Fibroblast of lung (primary cell): Measurements from ENCODE around the gene KRTAP1-5. TPM values are rescaled to one million over a fixed set of nuclear protein-coding genes. Genes with fewer than 3 reads are reported as not detected.

Experiments used
- DNase-seq, 2 donors: peaks; one replicate each; pipeline versions ENCODE4 v3.0.0 to v3.0.0-alpha.2; 2010; ENCODE audit warnings: low read depth in 2 of 2
- H2AFZ ChIP-seq: 2 replicates; pipeline ENCODE4 v1.5.1; 2012; ENCODE audit warnings: low read length, control low read depth, inconsistent platforms
- H3K27ac ChIP-seq: 2 replicates; pipeline ENCODE4 v1.5.1; 2011; ENCODE audit warnings: low read length, control low read depth; ENCODE audit not compliant: insufficient read depth
- H3K27me3 ChIP-seq: 2 replicates; pipeline ENCODE4 v1.5.1; 2011; ENCODE audit warnings: mild to moderate bottlenecking, low read length; ENCODE audit not compliant: control insufficient read depth, insufficient read depth
- H3K36me3 ChIP-seq: 2 replicates; pipeline ENCODE4 v1.5.1; 2011; ENCODE audit warnings: low read length; ENCODE audit not compliant: control insufficient read depth, insufficient read depth
- H3K4me1 ChIP-seq: 2 replicates; pipeline ENCODE4 v1.5.1; 2011; ENCODE audit warnings: low read length; ENCODE audit not compliant: control insufficient read depth, insufficient read depth; ENCODE audit errors: extremely low read depth
- H3K4me2 ChIP-seq: 2 replicates; pipeline ENCODE4 v1.5.1; 2011; ENCODE audit warnings: low read length, control low read depth; ENCODE audit not compliant: insufficient read depth; ENCODE audit errors: extremely low read depth
- H3K4me3 ChIP-seq, 4 experiments: fragments of 200-600 bp in 1 of 4; sonication (generic) in 1 of 4; replicated peaks in 1 of 4; 2 replicates each; pipeline ENCODE4 v1.5.1; 2011 to 2016; ENCODE audit warnings: low read length in 4 of 4, low read depth in 3 of 4, mild to moderate bottlenecking in 3 of 4, control low read depth in 2 of 4, inconsistent platforms in 1 of 4, mixed read lengths in 1 of 4; ENCODE audit not compliant: insufficient read depth in 1 of 4; ENCODE audit errors: control extremely low read depth in 1 of 4
- H3K79me2 ChIP-seq: 2 replicates; pipeline ENCODE4 v1.5.1; 2012; ENCODE audit warnings: mild to moderate bottlenecking, low read length, inconsistent platforms; ENCODE audit not compliant: control insufficient read depth, insufficient read depth
- H3K9ac ChIP-seq: 2 replicates; pipeline ENCODE4 v1.5.1; 2011; ENCODE audit warnings: mild to moderate bottlenecking, low read length, control low read depth; ENCODE audit not compliant: insufficient read depth
- H3K9me3 ChIP-seq: 2 replicates; pipeline ENCODE4 v1.5.1; 2012; ENCODE audit warnings: low read depth, low read length; ENCODE audit not compliant: control insufficient read depth, insufficient read depth
- H4K20me1 ChIP-seq: 2 replicates; pipeline ENCODE4 v1.5.1; 2011; ENCODE audit warnings: low read length; ENCODE audit not compliant: control insufficient read depth, insufficient read depth; ENCODE audit errors: extremely low read depth
- CTCF ChIP-seq, 2 donors: IDR thresholded peaks in 1 of 2; conservative IDR thresholded peaks in 1 of 2; 1 replicate in 1 of 2; 2 replicates in 1 of 2; pipeline ENCODE4 v1.5.1; 2011 to 2012; ENCODE audit warnings: low read length in 2 of 2, control low read depth in 1 of 2, inconsistent platforms in 1 of 2, low read depth in 1 of 2, mild to moderate bottlenecking in 1 of 2
- EZH2 ChIP-seq: IDR thresholded peaks from 2 replicates; pipeline ENCODE4 v1.5.1; 2012; ENCODE audit warnings: low read length, control low read depth, mild to moderate bottlenecking; ENCODE audit errors: missing control alignments
- polyA plus RNA-seq, 2 donors: library from polyadenylated mRNA; depleted of rRNA in 1 of 2; stranded (reverse) in 1 of 2; unstranded in 1 of 2; fragments of >200 nt; gene quantifications; 2 replicates each; pipeline ENCODE4 v1.2.1, GENCODE V29; 2011 to 2012; ENCODE audit warnings: missing spikeins in 1 of 2
- total RNA-seq: library from RNA; depleted of rRNA; stranded (reverse); fragments of >200 nt; gene quantifications from 2 replicates; pipeline ENCODE4 v1.2.1, GENCODE V29; 2014

Gene KRTAP1-5
- total and polyA plus RNA-seq, 2 donors (not counting 1 experiment from before 2014, with no cell fraction given): 0.17 to 6.2 TPM

- Histone ChIP-seq H3K27me3 (no peaks in the 10 kb centered on the region), H4K20me1 (no peaks in the 10 kb centered on the region), H3K27ac (no peak within 1 kb of the TSS), H3K9ac (no peak within 1 kb of the TSS), H3K9me3 (no peaks in the 10 kb centered on the region), H3K36me3 (no peaks in the 10 kb centered on the region), H3K4me3 (no peak within 1 kb of the TSS), H3K4me2 (no peak within 1 kb of the TSS), H3K79me2 (no peaks in the 10 kb centered on the region), H3K4me1 (no peaks in the 10 kb centered on the region), H2AFZ (no peak within 1 kb of the TSS)
- DNase-seq: no peak
- TF ChIP-seq EZH2 (no peak), CTCF (conservative IDR thresholded peaks at IDR 0.05 in 1 of 2, IDR thresholded peaks at IDR 0.05 in 1 of 2; ENCODE audit: low read depth in 1 of 2, low read length in 2 of 2) (no peak)
Measured at GRCh38 chr17:40993839-40994238, 33.2 kb downstream of the KRTAP1-5 start, which contains the start of gene KRTAP3-3. Gene KRTAP3-3, minus strand, starts transcription at chr17:40994164. Its CDS starts 67 bp downstream, at chr17:40994097.

- H3K27me3 ChIP-seq: no peaks in the 10 kb centered on the region
- no peak for DNase-seq
- TF ChIP-seq EZH2 (no peak), CTCF (conservative IDR thresholded peaks at IDR 0.05 in 1 of 2, IDR thresholded peaks at IDR 0.05 in 1 of 2; ENCODE audit: low read depth in 1 of 2, low read length in 2 of 2) (no peak)
Measured at GRCh38 chr17:40993084-40993483, 33.9 kb downstream of the KRTAP1-5 start.

GRCh38 chr17:40992666-40993065 lies 34.3 kb downstream of the KRTAP1-5 start:
- Histone ChIP-seq H3K79me2 (no peaks in the 10 kb centered on the region), H3K4me2 (no peak overlapping the region), H4K20me1 (no peaks in the 10 kb centered on the region), H3K9ac (no peak overlapping the region), H3K4me3 (no peak overlapping the region), H3K36me3 (no peaks in the 10 kb centered on the region), H3K4me1 (no peaks in the 10 kb centered on the region), H3K27me3 (no peaks in the 10 kb centered on the region), H3K9me3 (no peaks in the 10 kb centered on the region), H3K27ac (no peak overlapping the region), H2AFZ (no peak overlapping the region)
- TF ChIP-seq EZH2 (no peak), CTCF (conservative IDR thresholded peaks at IDR 0.05 in 1 of 2, IDR thresholded peaks at IDR 0.05 in 1 of 2; ENCODE audit: low read depth in 1 of 2, low read length in 2 of 2) (no peak)
- DNase-seq: no peak

More at GRCh38 chr17:40993084-40993483, 33.9 kb downstream of the KRTAP1-5 start:
- H2AFZ ChIP-seq: no peak overlapping the region
- no peak overlapping the region for H3K27ac ChIP-seq
- H4K20me1 ChIP-seq: no peaks in the 10 kb centered on the region
- H3K4me3 ChIP-seq: no peak overlapping the region
- no peak overlapping the region for H3K4me2 ChIP-seq
- H3K36me3 ChIP-seq: no peaks in the 10 kb centered on the region
- no peaks in the 10 kb centered on the region for H3K9me3 ChIP-seq
- H3K4me1 ChIP-seq: no peaks in the 10 kb centered on the region
- no peak overlapping the region for H3K9ac ChIP-seq
- no peaks in the 10 kb centered on the region for H3K79me2 ChIP-seq
